Activated CD8-positive, alpha-beta memory T cell treated with anti-CD3 and anti-CD28 coated beads for 24 hours (primary cell): ENCODE data around the gene LIMCH1.
"Not testable (repeated sequence)": the region's sequence is repeated elsewhere in the genome, so short reads cannot be mapped to it uniquely, and the experiment has no call there.

ENCODE experiments used
- DNase-seq: peaks from one replicate; pipeline ENCODE4 v3.0.0-alpha.2; 2020

Gene LIMCH1

GRCh38 chr4:41611124-41611838, 73.3 kb downstream of the LIMCH1 start:
- DNase-seq = no peak

- DNase-seq = no peak
Measured at GRCh38 chr4:41611881-41612871, 74.2 kb downstream of the LIMCH1 start.

GRCh38 chr4:41613386-41613785, 75.4 kb downstream of the LIMCH1 start:
- no peak for DNase-seq

GRCh38 chr4:41613821-41614220, 75.9 kb downstream of the LIMCH1 start:
- no peak for DNase-seq

GRCh38 chr4:41614519-41614918, 76.6 kb downstream of the LIMCH1 start:
- no peak for DNase-seq

- DNase-seq = no peak
Measured at GRCh38 chr4:41619161-41619560, 81.2 kb downstream of the LIMCH1 start.

GRCh38 chr4:41620594-41621256, 82.8 kb downstream of the LIMCH1 start:
- DNase-seq = no peak

- no peak for DNase-seq
Measured at GRCh38 chr4:41622787-41623186, 84.8 kb downstream of the LIMCH1 start.

- no peak for DNase-seq
Measured at GRCh38 chr4:41624765-41625164, 86.8 kb downstream of the LIMCH1 start.

GRCh38 chr4:41625531-41625930, 87.6 kb downstream of the LIMCH1 start:
- DNase-seq = no peak

- no peak for DNase-seq
Measured at GRCh38 chr4:41628936-41629335, 91.0 kb downstream of the LIMCH1 start.

GRCh38 chr4:41631523-41631922, 93.6 kb downstream of the LIMCH1 start:
- DNase-seq = no peak

GRCh38 chr4:41632481-41633073, 94.6 kb downstream of the LIMCH1 start:
- DNase-seq = no peak

- no peak for DNase-seq
Measured at GRCh38 chr4:41633321-41633720, 95.4 kb downstream of the LIMCH1 start.

- DNase-seq = no peak
Measured at GRCh38 chr4:41635441-41635840, 97.5 kb downstream of the LIMCH1 start.

GRCh38 chr4:41638203-41638602, 100.2 kb downstream of the LIMCH1 start:
- no peak for DNase-seq

GRCh38 chr4:41638866-41639265, 100.9 kb downstream of the LIMCH1 start:
- DNase-seq = no peak

GRCh38 chr4:41639291-41639690, 101.3 kb downstream of the LIMCH1 start:
- no peak for DNase-seq

GRCh38 chr4:41640906-41641305, 102.9 kb downstream of the LIMCH1 start:
- no peak for DNase-seq

GRCh38 chr4:41642746-41643145, 104.8 kb downstream of the LIMCH1 start:
- not testable (repeated sequence) for DNase-seq

- DNase-seq = no peak
Measured at GRCh38 chr4:41643331-41643730, 105.4 kb downstream of the LIMCH1 start.

- no peak for DNase-seq
Measured at GRCh38 chr4:41644288-41644914, 106.4 kb downstream of the LIMCH1 start.

GRCh38 chr4:41644915-41645295, 106.9 kb downstream of the LIMCH1 start:
- DNase-seq = no peak
